MG63 (cell line): ENCODE results near the gene TBKBP1. TPM values are rescaled to one million over a fixed set of nuclear protein-coding genes. Genes with fewer than 3 reads are reported as not detected.
A peak's percentile ranks its signal among the peaks of the same experiment; 100 is the strongest.

Source experiments
- DNase-seq: peaks from one replicate; pipeline ENCODE4 v3.0.0-alpha.2; 2020
- H3K27me3 ChIP-seq: fragments of 250-450 bp; sonication (Bioruptor Pico); 2 replicates; pipeline ENCODE4 v1.5.1; 2020; ENCODE audit warnings: mild to moderate bottlenecking, moderate library complexity
- H3K36me3 ChIP-seq: fragments of 250-450 bp; sonication (Bioruptor Pico); 2 replicates; pipeline ENCODE4 v1.5.1; 2020; ENCODE audit warnings: mild to moderate bottlenecking, moderate library complexity
- H3K4me3 ChIP-seq: fragments of 250-450 bp; sonication (Bioruptor Pico); 2 replicates; pipeline ENCODE4 v1.5.1; 2020; ENCODE audit warnings: mild to moderate bottlenecking, moderate library complexity
- H3K9me3 ChIP-seq: fragments of 250-450 bp; sonication (Bioruptor Pico); 2 replicates; pipeline ENCODE4 v1.5.1; 2020; ENCODE audit warnings: mild to moderate bottlenecking, moderate library complexity
- total RNA-seq: library from RNA; depleted of rRNA; stranded (reverse); fragments of >200 nt; shearing (Covaris generic); gene quantifications from 2 replicates; pipeline ENCODE4 v1.2.3, GENCODE V29; 2014; ENCODE audit warnings: low replicate concordance; rRNA removed

The TBKBP1 gene, protein sequence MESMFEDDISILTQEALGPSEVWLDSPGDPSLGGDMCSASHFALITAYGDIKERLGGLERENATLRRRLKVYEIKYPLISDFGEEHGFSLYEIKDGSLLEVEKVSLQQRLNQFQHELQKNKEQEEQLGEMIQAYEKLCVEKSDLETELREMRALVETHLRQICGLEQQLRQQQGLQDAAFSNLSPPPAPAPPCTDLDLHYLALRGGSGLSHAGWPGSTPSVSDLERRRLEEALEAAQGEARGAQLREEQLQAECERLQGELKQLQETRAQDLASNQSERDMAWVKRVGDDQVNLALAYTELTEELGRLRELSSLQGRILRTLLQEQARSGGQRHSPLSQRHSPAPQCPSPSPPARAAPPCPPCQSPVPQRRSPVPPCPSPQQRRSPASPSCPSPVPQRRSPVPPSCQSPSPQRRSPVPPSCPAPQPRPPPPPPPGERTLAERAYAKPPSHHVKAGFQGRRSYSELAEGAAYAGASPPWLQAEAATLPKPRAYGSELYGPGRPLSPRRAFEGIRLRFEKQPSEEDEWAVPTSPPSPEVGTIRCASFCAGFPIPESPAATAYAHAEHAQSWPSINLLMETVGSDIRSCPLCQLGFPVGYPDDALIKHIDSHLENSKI
- 8.4 and 18.7 TPM in 2 replicates for total RNA-seq

DNA sequence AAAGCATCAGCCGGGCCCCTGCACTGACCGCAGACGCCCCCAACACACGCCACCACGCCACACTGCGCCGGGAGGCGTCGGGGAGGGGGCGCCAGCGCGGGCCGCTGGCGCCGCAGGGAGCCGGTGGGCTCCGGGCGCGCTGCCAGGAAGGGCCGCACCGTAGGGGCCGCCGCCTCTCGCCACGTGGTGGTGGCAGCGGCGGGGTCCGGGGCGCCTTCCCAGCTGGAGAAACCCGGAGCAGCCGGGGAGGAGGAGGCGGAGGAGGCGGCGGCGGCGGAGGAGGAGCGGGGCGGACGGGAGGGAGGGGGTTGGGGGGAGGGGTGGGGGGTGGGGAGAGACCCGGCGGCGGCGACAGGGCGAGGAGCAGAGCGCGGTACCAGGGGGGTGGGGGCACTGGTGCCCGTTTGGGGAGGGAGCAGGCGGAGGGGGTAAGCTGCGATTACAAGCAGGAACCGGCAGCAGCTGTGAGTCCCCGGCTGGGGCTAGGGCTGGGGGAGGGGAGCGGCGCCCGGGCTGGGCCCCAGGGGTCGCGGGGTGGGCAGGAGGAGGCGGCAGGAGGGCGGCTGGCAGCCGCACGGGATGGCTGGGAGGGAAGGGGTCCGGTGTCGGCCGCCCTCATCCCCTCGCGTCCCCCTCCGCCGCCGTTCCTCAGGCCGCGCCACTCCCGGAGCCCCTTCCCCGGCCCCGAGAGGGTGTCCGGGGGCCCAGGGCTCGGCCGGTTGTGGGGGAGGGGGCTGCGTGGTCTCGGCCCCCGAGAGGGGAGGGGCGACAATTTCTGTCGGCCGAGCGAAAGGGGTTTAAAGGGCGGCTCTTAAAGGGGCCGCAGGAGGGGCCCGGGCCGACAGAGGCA, at the start of gene TBKBP1:
TSS of gene TBKBP1 (plus strand) at position 431 of the 850 bp plus-strand sequence. CDS start 1,952 bp downstream, outside the sequence.
- DNase-seq: peak; percentile 56
- no peaks in the 10 kb centered on the region for H3K9me3 ChIP-seq
- peak within 1 kb of the TSS; percentile 77 for H3K4me3 ChIP-seq
- no peaks in the 10 kb centered on the region for H3K27me3 ChIP-seq
- H3K36me3 ChIP-seq: peaks cover under 1% of the 10 kb centered on the region

DNA sequence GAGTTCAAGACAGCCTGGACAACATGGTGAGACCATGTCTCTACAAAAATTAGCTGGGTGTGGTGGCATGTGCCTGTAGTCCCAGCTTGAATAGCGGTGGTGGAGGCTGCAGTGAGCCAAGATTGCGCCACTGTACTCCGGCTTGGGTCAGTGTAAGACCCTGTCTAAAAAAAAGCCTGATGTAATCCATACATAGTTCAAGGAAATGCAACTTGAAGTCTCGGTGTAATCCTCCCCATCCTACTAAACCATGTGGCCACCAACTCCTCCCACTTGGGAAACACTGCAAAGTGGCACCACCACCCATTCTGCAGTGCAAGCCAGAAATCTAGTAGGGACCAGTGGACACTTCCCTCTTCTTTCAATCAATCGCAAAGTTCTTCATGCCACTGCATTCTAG, 49.6 kb upstream of the TBKBP1 start:
- DNase-seq: no peak
- Histone ChIP-seq H3K4me3 (no peak overlapping the region), H3K9me3 (no peaks in the 10 kb centered on the region), H3K36me3 (no peaks in the 10 kb centered on the region), H3K27me3 (no peaks in the 10 kb centered on the region)

DNA sequence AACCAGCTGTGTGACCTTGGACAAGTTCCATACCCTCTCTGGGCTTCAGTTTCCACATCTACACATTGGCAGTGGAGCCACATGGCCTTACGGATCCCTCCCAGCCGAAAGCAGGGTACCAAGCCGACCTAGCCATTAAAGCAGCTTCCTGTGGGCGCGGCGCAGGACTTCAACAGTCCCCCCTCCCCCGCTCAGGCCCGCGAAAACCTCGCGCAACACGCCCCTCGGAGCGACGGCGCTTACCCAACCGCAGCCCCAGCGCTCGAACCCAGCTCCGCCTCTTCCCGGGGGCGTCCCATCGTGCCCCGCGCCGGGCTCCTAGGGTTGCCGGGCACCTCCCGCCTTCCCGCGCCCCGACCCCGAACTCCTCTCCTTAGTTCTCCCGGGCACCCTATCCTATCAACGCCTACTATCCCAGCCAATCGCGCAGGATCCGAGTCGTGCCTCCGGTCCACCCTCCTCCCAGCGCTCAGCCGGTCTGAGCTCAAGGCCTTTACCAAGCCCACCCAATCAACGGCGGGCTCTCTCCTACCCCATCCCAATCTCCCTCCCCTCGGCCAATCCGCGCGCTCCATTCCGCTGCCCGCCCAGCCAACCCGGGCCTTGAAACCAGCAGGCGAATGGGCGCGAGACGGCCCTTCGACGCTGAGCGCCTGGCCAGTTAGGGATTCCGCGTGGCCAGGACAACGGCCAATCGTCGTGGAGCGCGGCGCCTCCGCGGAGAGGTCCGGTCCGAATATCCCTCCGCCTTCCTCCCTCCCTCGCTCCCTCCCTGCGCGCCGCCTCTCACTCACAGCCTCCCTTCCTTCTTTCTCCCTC, 44.6 kb upstream of the TBKBP1 start, which contains the start of gene KPNB1:
TSS of gene KPNB1 (plus strand) at position 767 of the 819 bp plus-strand sequence. CDS start 326 bp downstream, outside the sequence.
- DNase-seq: peak; percentile 100

DNA sequence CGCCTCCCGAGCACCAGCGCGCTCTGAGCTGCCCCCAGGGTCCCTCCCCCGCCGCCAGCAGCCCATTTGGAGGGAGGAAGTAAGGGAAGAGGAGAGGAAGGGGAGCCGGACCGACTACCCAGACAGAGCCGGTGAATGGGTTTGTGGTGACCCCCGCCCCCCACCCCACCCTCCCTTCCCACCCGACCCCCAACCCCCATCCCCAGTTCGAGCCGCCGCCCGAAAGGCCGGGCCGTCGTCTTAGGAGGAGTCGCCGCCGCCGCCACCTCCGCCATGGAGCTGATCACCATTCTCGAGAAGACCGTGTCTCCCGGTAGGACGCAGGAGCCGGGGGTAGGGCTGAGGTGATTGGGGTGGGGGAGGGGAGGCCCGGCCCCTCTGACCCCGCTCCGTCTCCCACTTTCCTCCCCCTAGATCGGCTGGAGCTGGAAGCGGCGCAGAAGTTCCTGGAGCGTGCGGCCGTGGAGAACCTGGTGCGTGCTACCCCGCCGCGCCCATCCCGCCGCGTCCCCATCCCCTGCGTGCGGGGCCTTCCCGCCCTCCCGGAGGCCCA, 43.9 kb upstream of the TBKBP1 start:
- H3K4me3 ChIP-seq: peak overlapping the region; percentile 88

More for the DNA sequence above, 44.6 kb upstream of the TBKBP1 start, which contains the start of gene KPNB1:
- Histone ChIP-seq H3K27me3 (no peaks in the 10 kb centered on the region), H3K9me3 (no peaks in the 10 kb centered on the region), H3K4me3 (peak within 1 kb of the TSS; percentile 88), H3K36me3 (peaks cover 37% of the 10 kb centered on the region)

DNA sequence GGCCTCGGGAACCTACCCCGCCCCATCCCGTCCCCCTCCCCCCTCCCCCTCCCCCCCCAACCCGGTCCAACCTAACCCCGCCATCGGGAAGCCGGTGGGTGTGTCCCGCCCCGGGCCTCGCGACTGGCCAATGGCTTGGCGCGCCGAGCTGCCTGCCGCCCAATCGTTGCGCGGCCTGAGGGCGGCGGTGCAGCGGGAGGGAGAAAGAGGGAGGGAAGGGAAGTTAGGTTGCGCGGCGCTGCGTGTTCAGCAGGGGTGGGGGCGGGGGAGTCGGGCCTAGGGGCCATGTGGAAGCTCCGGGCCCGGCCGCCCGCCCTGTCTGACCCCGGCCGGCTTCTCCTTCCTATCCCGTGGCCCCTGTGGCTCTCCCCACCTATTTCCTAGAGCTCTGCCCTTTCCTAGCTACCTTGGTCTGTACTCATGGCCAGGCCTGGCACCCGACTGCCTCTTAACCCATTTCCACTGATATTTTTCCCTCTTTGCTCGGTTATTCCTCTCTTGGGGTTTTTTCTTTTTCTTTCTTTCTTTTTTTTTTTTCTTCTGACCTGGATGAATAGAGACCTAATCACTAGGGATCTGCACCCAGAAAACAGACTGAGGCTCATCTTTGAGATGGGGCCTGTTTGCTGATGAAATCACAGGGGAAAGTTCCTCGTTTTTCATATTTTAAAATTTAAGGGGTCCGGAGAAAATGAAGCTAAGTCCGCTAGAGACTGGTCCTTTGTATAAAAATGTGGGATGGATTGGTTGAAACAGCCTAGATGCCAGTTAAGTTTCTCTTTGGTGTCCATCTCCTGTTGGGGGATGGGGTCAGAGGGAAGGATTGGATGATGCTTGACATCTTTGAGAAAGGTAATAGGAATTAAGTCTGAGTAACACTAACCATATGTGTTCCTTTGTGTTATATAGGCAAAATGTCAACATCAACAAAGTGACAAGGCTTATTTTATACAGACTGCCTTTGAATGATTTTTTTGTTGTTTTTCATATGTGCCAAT, 43.1 kb upstream of the TBKBP1 start:
- Histone ChIP-seq H3K4me3 (peak overlapping the region; percentile 88), H3K27me3 (no peaks in the 10 kb centered on the region), H3K9me3 (no peaks in the 10 kb centered on the region), H3K36me3 (peaks cover 51% of the 10 kb centered on the region)
- DNase-seq: peak; percentile 100

More for the DNA sequence above, 43.9 kb upstream of the TBKBP1 start:
- no peak for DNase-seq
- H3K27me3 ChIP-seq: no peaks in the 10 kb centered on the region
- peaks cover 44% of the 10 kb centered on the region for H3K36me3 ChIP-seq
- H3K9me3 ChIP-seq: no peaks in the 10 kb centered on the region

DNA sequence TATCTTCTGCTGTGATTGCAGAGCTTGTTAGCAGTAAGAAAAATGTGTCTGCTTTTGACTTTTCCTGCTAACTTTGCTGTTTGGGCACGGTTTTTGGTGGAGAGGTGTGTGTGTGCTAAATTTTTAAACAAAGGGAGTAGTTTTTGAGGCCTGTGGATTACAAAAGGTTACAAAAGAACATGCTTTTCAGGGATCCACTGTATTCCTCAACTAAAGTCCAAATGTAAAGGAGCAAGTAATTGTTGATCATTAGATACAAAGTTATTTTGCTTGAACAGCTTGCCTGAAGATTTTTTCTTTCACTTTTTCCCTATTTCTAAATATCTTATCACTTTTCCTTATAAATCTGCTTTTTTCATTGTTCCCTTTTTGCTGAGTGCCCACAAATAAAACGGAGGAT, 42.3 kb upstream of the TBKBP1 start:
- DNase-seq: no peak
- Histone ChIP-seq H3K9me3 (no peaks in the 10 kb centered on the region), H3K4me3 (peak overlapping the region; percentile 88), H3K36me3 (peaks cover 60% of the 10 kb centered on the region), H3K27me3 (no peaks in the 10 kb centered on the region)

DNA sequence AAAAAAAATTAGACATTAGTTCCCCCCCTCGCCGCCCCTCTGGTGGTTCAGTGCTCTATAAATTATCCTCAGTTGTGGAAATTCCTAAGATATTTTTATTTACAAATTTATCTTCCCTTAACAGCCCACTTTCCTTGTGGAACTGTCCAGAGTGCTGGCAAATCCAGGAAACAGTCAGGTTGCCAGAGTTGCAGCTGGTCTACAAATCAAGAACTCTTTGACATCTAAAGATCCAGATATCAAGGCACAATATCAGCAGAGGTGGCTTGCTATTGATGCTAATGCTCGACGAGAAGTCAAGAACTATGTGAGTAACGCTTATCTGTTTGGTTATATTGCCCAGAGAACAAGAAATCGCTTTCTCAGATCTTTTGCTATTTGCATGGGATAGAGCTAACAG, 41.4 kb upstream of the TBKBP1 start:
- no peak for DNase-seq
- Histone ChIP-seq H3K4me3 (no peak overlapping the region), H3K9me3 (no peaks in the 10 kb centered on the region), H3K36me3 (peaks cover 69% of the 10 kb centered on the region), H3K27me3 (no peaks in the 10 kb centered on the region)

DNA sequence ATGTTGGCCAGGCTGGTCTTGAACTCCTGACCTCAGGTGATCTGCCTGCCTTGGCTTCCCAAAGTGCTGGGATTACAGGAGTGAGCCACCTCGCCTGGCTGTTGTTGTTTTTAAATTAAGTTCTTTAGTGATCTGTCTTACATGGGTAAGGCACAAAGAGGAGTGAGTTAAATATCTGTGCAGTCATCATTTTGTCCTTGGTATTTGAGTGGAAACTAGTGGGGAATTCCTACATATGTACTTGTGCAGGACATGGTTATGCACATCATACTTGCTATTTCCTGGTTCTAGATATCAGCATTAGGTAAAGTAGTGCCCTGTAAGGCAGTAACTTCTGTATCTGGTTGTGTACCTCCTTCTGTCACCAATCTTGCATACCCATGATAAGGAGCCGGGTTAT, 40.5 kb upstream of the TBKBP1 start:
- Histone ChIP-seq H3K27me3 (no peaks in the 10 kb centered on the region), H3K36me3 (peaks cover 78% of the 10 kb centered on the region), H3K4me3 (no peak overlapping the region), H3K9me3 (no peaks in the 10 kb centered on the region)
- DNase-seq: no peak

DNA sequence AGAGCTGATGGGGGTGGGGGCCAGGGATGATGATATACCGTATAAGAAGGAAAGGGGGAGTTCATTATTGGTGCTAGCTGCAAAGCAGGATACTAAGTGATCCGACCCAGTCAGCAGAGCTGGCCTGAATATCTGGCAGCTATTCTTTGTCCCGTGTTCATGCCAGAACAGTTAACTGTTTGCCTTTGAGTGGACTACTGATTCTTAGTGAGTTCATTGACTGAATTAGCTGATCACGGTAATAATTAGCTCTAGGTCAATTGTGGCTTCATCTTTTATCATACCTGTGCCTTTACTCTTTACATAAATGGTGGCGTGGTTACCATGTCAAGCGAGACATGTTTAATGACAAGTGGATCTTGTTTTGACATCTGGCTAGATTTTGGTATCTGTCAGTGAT, 39.0 kb upstream of the TBKBP1 start:
- H3K36me3 ChIP-seq: peaks cover 93% of the 10 kb centered on the region
- H3K4me3 ChIP-seq: no peak overlapping the region
- no peaks in the 10 kb centered on the region for H3K9me3 ChIP-seq
- no peaks in the 10 kb centered on the region for H3K27me3 ChIP-seq
- no peak for DNase-seq

DNA sequence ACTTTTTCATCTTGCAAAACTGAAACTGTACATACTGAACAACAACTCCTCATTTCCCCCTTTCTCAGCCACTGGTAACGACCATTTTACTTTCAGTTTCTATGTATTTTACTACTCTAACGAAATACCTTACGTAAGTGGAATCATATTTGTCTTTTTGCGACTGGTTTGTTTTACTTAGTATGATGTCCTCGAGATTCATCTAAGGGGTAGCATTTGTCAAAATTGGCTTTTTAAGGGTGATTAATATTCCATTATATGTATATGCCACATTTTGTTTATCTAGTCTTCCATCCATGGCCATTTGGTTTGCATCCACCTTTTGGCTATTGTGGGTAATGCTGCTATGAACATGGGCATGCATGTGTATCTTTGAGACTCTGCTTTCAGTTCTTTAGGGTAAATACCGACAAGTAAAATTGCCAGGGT, 33.9 kb upstream of the TBKBP1 start:
- H3K27me3 ChIP-seq: no peaks in the 10 kb centered on the region
- no peak overlapping the region for H3K4me3 ChIP-seq
- no peak for DNase-seq
- peaks cover 98% of the 10 kb centered on the region for H3K36me3 ChIP-seq
- no peaks in the 10 kb centered on the region for H3K9me3 ChIP-seq

DNA sequence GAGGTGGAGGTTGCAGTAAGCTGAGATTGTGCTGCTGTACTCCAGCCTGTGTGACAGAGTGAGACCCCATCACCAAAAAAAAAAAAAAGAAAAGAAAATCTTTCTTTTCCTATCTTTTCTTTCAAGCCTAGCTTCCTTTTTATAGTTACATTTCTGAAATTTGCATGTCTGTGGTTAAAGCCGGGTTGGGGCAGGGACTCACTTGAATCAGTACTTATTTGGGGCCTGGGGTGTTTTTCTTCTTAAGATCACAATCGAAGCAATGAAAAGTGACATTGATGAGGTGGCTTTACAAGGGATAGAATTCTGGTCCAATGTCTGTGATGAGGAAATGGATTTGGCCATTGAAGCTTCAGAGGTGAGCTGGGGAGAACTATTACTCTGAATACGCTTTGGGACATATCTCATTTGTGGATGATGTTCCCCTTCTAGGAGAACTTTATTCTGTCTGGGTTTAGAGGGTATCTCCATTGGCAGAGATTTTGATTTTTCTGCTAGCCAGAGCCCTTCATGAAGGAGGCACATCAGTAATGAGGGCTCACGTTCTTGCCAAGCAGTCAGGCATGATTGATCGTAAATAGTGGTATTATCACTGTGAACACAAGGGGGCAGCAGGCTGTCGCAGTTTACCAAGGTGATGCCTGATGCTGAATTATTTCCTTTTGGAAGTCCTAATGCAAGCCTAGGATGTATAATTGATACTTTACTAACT, 29.9 kb upstream of the TBKBP1 start:
- peaks cover 95% of the 10 kb centered on the region for H3K36me3 ChIP-seq
- no peaks in the 10 kb centered on the region for H3K9me3 ChIP-seq
- H3K4me3 ChIP-seq: no peak overlapping the region
- peak; percentile 35 for DNase-seq
- no peaks in the 10 kb centered on the region for H3K27me3 ChIP-seq

DNA sequence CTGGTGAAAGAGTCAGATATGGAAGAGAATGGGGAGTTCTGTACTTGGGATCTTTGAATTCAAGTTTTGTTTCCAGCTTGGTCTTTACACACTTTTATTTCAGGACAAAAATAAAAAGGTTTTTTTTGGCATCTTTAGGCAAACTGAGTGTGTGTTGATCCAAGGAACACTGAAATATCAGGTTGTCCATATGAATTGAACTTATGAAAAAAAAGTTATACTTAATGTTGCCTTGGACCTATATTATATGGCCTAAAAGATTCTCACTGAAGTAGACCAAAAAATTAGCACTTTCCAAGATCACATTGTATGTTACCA, 29.4 kb upstream of the TBKBP1 start:
- Histone ChIP-seq H3K36me3 (peaks cover 95% of the 10 kb centered on the region), H3K4me3 (no peak overlapping the region), H3K27me3 (no peaks in the 10 kb centered on the region), H3K9me3 (no peaks in the 10 kb centered on the region)
- DNase-seq: no peak

DNA sequence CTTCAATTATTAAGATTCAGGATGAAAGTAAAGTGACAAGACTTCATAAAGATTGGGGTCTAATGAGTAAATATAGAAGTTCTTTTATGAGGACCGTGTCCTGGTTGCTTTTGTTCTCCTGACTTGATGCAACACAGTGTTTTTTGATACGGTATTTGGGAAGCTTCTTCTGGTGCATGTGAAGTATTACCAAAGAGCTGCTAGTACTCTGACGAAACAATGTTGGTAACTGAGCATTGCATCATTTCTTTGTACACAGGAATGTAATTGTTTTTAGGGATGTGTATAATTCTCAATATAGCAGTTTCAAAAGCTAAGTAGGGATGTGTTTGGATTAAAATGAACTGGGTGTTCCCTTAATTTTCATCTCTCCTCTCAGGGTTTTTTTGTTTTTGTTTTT, 28.3 kb upstream of the TBKBP1 start:
- Histone ChIP-seq H3K4me3 (no peak overlapping the region), H3K9me3 (no peaks in the 10 kb centered on the region), H3K27me3 (no peaks in the 10 kb centered on the region), H3K36me3 (peaks cover 95% of the 10 kb centered on the region)
- no peak for DNase-seq

DNA sequence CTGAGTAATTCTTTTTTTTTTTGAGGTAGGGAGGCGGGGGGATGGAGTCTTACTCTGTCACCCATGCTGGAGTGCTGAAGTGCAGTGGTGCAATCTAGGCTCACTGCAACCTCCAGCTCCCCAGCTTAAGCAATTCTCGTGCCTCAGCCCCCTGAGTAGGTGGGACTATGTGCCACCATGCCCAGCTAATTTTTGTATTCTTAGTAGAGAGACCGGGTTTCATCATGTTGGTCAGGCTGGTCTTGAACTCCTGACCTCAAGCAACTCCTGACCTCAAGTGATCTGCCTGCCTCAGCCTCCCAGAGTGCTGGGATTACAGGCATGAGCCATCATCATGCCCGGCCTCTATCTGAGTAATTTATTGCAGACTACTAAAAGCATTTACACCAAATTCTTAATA, 24.9 kb upstream of the TBKBP1 start:
- Histone ChIP-seq H3K27me3 (no peaks in the 10 kb centered on the region), H3K4me3 (no peak overlapping the region), H3K9me3 (no peaks in the 10 kb centered on the region), H3K36me3 (peaks cover 97% of the 10 kb centered on the region)
- no peak for DNase-seq
